Omental fat pad (tissue), 4 donors: Measurements from ENCODE around the gene PAQR3. TPM values are rescaled to one million over a fixed set of nuclear protein-coding genes. Genes with fewer than 3 reads are reported as not detected.

Experiments used
- ATAC-seq: fragments of 150-250 bp; one replicate; pipeline ENCODE4 v1.9.1; 2016; ENCODE audit warnings: mild to moderate bottlenecking, moderate library complexity; ENCODE audit not compliant: low FRiP score
- DNase-seq: peaks from one replicate; pipeline ENCODE4 v3.0.0-alpha.2; 2019; ENCODE audit warnings: low spot score
- total RNA-seq, 4 donors: library from RNA; depleted of rRNA; stranded (reverse); fragments of >200 nt; gene quantifications; one replicate each; pipeline ENCODE4 v1.1.0, GENCODE V29; 2016
- TF ChIP-seq, protein P1 (sequence below), 3 donors: fragments of 450-650 bp; IDR thresholded peaks; one replicate each; pipeline ENCODE4 v1.5.1; 2016 to 2017; ENCODE audit warnings: antibody characterized with exemption in 3 of 3, mild to moderate bottlenecking in 3 of 3, moderate library complexity in 2 of 3

PAQR3 gene
- total RNA-seq, 4 donors from 2014 or later: 7.1 to 17.3 (median 9.7) TPM

DNA sequence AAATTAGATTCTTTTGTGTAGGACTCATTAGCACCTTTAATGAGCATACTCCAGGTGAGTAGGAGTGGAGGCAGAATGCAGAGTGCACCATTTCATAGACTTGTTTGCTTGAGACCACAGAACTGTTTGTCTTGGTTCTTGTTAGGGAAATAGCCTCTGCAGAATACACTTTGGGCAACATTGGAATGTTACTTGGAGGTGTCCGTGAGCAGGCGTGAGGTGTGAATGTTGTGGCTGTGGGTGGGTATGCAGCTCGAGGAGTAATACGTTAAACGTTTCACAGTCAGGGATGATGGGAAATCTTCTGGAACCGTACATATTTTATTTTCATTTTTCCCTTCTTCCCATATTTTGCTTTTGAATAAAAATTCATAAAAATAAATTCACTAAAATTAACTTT, 31.6 kb downstream of the PAQR3 start:
- no peak for ATAC-seq

DNA sequence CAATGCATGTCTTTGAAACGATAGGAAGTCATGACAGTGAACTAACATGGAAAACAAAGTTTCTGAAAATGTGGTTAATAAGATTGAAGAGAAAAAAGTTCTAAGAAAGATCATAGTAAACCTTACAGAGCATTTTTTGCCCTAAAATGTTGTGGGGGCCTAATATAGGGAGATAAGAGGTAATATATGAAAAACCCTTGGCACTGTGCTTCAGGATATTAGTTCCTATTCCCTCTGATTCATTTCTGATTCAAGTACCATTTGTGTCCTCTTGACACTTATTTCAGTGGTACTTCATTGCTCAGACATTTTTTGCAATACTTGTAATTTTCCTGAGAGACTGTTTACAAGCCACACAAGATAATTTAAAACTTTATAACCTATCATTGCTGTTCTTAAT, 35.1 kb downstream of the PAQR3 start:
- ATAC-seq (no peak), DNase-seq (no peak)
- TF ChIP-seq, protein P1, sequence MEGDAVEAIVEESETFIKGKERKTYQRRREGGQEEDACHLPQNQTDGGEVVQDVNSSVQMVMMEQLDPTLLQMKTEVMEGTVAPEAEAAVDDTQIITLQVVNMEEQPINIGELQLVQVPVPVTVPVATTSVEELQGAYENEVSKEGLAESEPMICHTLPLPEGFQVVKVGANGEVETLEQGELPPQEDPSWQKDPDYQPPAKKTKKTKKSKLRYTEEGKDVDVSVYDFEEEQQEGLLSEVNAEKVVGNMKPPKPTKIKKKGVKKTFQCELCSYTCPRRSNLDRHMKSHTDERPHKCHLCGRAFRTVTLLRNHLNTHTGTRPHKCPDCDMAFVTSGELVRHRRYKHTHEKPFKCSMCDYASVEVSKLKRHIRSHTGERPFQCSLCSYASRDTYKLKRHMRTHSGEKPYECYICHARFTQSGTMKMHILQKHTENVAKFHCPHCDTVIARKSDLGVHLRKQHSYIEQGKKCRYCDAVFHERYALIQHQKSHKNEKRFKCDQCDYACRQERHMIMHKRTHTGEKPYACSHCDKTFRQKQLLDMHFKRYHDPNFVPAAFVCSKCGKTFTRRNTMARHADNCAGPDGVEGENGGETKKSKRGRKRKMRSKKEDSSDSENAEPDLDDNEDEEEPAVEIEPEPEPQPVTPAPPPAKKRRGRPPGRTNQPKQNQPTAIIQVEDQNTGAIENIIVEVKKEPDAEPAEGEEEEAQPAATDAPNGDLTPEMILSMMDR (IDR thresholded peaks at IDR 0.05): no peak

More for the DNA sequence above, 31.6 kb downstream of the PAQR3 start:
- TF ChIP-seq, protein P1 (IDR thresholded peaks at IDR 0.05): no peak
- DNase-seq: no peak

DNA sequence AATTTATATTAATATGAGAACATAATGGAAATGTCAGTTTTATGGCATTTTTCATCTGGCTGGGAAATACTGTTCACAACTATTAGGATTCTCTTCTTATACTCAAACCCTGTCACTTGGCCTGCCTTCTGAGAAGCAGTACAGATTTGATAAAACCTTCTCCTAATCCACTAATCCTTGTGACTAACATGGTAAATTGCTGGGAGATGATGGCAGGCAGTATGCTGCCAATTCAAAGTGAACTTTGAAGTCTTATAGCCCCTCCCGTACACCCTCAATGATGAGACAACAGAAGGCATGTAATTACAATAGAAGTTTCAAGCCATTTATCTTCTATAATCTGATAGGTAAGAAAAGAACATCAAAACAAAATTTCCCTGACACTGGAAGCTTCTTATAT, 36.9 kb downstream of the PAQR3 start:
- no peak for DNase-seq
- no peak for ATAC-seq
- TF ChIP-seq, protein P1 (IDR thresholded peaks at IDR 0.05): no peak

DNA sequence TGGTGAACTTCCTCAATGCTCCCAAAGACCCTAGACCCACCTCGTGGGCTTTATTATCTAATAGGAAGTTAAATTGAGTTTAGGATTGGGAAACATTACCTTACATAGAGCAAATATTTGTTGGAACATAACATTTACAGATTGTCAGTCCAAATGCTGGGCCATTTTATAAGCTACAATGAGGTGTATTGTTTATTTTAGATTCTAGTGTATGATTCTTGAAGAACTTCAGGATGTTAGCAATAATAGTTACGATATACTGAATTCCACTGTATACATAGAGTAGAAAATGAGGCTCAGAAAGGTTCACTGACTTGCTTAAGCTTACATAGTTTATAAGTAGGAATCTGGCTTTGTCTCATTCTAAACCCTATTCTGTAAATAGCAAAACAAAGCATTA, 37.4 kb downstream of the PAQR3 start:
- no peak for ATAC-seq
- TF ChIP-seq, protein P1 (IDR thresholded peaks at IDR 0.05): no peak
- DNase-seq: no peak

DNA sequence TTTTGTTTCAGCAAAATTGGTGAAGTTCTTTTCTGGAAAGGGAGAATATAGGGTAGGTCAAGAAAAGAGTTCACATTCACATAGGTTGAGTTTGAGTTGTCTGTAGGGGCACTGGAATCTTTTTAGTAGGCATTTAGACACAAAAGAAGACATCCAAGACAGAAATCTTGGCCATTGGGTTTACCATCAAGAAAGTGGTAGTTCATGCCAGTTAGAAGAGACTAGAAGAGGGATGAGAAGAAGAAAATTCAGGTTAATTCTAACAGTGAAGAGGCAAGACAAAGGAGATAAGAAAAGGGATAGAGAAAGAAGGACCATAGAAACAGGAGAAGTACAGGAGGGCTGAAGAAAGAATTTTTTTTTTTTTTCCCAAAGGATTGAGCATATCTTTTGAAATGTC, 39.9 kb downstream of the PAQR3 start:
- DNase-seq: no peak
- no peak for ATAC-seq
- TF ChIP-seq, protein P1 (IDR thresholded peaks at IDR 0.05): no peak

DNA sequence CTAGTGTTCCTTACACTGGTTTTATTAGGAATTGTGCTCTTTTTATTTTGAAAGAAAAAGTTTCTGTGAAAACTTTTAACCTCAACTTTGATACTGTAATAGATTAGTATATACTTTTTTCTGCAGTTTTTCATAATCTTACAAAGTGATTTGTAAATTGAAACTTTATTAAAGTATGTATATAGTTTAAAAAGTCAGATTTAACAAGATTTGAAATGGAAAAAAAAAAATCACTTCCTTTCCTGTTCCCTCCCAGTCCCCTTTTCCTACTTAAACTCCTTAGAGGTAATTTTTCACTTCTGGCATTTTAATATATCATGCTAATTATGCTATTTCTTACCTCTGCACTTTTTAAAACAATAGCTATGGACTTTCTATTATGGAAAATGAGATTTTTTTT, 49.3 kb downstream of the PAQR3 start:
- TF ChIP-seq, protein P1 (IDR thresholded peaks at IDR 0.05): no peak
- DNase-seq (no peak), ATAC-seq (no peak)

DNA sequence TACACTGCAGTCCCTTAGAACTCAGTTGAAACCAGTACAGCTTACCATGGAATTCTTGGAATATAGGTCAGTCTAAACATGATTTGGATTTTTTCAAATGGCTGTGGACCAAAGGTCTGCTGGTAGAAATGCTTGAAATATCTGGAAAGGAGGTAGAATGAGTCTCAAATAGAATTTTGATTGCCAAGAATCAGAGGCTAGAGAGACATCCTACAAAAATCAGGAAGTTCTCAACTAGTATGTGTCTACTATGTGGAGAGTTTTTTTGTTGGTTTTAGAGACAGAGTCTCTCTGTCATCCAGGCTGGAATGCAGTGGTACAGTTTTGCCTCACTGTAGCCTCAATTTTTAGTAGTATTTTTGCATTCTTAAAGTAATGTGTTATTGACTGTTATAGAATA, 53.6 kb downstream of the PAQR3 start:
- TF ChIP-seq, protein P1 (IDR thresholded peaks at IDR 0.05): no peak
- ATAC-seq (no peak), DNase-seq (no peak)
